ENCODE results near the gene DLG1. TPM values are rescaled to one million over a fixed set of nuclear protein-coding genes. Genes with fewer than 3 reads are reported as not detected.

The DLG1 gene
- total RNA-seq, 1 donor from 2014 or later = 62.1 TPM

- no peaks in the 10 kb centered on the region for H3K27me3 ChIP-seq (ENCODE audit: control insufficient read depth in 3 of 3, insufficient read depth in 3 of 3, low read length in 3 of 3)
- H3K9me3 ChIP-seq (ENCODE audit: control insufficient read depth in 3 of 3, low read length in 3 of 3) = no peaks in the 10 kb centered on the region
- no peak overlapping the region for H3K27ac ChIP-seq (ENCODE audit: low read depth, low read length)
- H3K4me3 ChIP-seq (ENCODE audit: low read length in 3 of 3) = no peak overlapping the region
- no peak overlapping the region for H3K9ac ChIP-seq (ENCODE audit: low read depth in 1 of 3, low read length in 3 of 3)
- H3K4me1 ChIP-seq (ENCODE audit: control insufficient read depth in 3 of 3, insufficient read depth in 3 of 3, low read length in 3 of 3) = no peaks in the 10 kb centered on the region
- no peaks in the 10 kb centered on the region for H3K36me3 ChIP-seq (ENCODE audit: control insufficient read depth in 3 of 3, insufficient read depth in 3 of 3, low read length in 3 of 3)
Measured at GRCh38 chr3:197144188-197144587, 154.2 kb downstream of the DLG1 start.

DNA sequence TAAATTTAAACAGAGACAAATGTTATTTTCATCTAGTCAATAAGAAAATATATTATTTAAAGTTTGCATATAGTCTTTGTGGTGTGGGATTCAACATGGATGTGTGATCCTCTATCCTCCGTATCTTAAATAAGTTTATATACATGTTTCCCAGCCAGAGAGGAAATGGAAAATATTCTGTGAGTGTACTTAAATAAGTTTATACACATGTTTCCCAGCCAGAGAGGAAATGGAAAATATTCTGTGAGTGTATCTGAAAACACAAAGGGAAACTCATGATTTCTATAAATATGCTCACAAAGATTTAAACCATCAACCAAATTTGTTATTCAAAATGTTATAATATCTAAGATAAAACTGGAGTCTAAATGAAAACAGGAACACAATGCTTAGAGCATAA is 158.8 kb downstream of the DLG1 start:
- Histone ChIP-seq H3K9me3 (ENCODE audit: control insufficient read depth in 3 of 3, low read length in 3 of 3) (no peaks in the 10 kb centered on the region), H3K36me3 (ENCODE audit: control insufficient read depth in 3 of 3, insufficient read depth in 3 of 3, low read length in 3 of 3) (peaks cover 10 to 23% (median 13%) of the 10 kb centered on the region in 3 donors), H3K27me3 (ENCODE audit: control insufficient read depth in 3 of 3, insufficient read depth in 3 of 3, low read length in 3 of 3) (no peaks in the 10 kb centered on the region), H3K27ac (ENCODE audit: low read depth, low read length) (no peak overlapping the region), H3K4me3 (ENCODE audit: low read length in 3 of 3) (no peak overlapping the region), H3K4me1 (ENCODE audit: control insufficient read depth in 3 of 3, insufficient read depth in 3 of 3, low read length in 3 of 3) (no peaks in the 10 kb centered on the region), H3K9ac (ENCODE audit: low read depth in 1 of 3, low read length in 3 of 3) (no peak overlapping the region)

DNA sequence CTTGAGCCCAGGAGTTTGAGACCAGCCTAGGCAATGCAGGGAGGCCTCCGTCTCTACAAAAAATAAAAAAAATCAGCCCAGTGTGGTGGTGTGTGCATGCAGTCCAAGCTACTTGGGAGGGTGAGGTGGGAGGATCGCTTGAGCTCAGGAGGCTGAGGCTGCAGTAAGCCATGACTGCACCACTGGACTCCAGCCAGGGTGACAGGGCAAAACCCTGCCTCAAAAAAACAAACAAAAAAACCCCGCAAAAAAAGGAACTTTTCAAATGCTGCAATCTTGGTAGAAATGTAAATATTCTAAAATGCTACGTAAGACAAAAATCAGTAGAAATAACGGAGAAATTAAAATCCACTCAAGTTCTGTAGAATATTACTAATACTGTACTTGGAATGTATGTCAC is 160.7 kb downstream of the DLG1 start:
- H3K27ac ChIP-seq (ENCODE audit: low read depth, low read length) = no peak overlapping the region
- H3K4me3 ChIP-seq (ENCODE audit: low read length in 3 of 3) = no peak overlapping the region
- H3K4me1 ChIP-seq (ENCODE audit: control insufficient read depth in 3 of 3, insufficient read depth in 3 of 3, low read length in 3 of 3) = no peaks in the 10 kb centered on the region
- H3K9me3 ChIP-seq (ENCODE audit: control insufficient read depth in 3 of 3, low read length in 3 of 3) = no peaks in the 10 kb centered on the region
- no peak overlapping the region for H3K9ac ChIP-seq (ENCODE audit: low read depth in 1 of 3, low read length in 3 of 3)
- H3K36me3 ChIP-seq (ENCODE audit: control insufficient read depth in 3 of 3, insufficient read depth in 3 of 3, low read length in 3 of 3) = peaks cover 10 to 25% (median 17%) of the 10 kb centered on the region in 3 donors
- no peaks in the 10 kb centered on the region for H3K27me3 ChIP-seq (ENCODE audit: control insufficient read depth in 3 of 3, insufficient read depth in 3 of 3, low read length in 3 of 3)

DNA sequence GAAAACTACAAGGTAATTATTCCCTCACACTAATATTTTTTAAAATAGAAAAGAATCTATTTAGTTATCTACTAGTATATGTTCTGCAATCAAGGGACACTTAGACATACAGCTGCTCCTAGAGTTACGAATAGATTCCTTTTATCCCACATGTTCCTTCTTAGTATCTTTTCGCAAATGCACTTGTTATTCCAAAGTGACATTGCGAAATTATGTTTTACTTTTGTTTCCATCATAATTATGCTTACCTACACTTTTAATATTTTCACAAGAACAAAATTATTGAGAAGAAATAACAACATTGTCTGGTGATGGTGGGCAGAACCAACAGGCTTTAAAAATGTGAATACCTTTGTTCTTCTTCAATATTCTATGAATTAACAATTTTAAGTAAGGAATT is 161.7 kb downstream of the DLG1 start:
- H3K9ac ChIP-seq (ENCODE audit: low read depth in 1 of 3, low read length in 3 of 3) = no peak overlapping the region
- no peaks in the 10 kb centered on the region for H3K9me3 ChIP-seq (ENCODE audit: control insufficient read depth in 3 of 3, low read length in 3 of 3)
- no peak overlapping the region for H3K4me3 ChIP-seq (ENCODE audit: low read length in 3 of 3)
- peaks cover 10 to 25% (median 17%) of the 10 kb centered on the region in 3 donors for H3K36me3 ChIP-seq (ENCODE audit: control insufficient read depth in 3 of 3, insufficient read depth in 3 of 3, low read length in 3 of 3)
- no peaks in the 10 kb centered on the region for H3K4me1 ChIP-seq (ENCODE audit: control insufficient read depth in 3 of 3, insufficient read depth in 3 of 3, low read length in 3 of 3)
- H3K27ac ChIP-seq (ENCODE audit: low read depth, low read length) = no peak overlapping the region
- H3K27me3 ChIP-seq (ENCODE audit: control insufficient read depth in 3 of 3, insufficient read depth in 3 of 3, low read length in 3 of 3) = no peaks in the 10 kb centered on the region

DNA sequence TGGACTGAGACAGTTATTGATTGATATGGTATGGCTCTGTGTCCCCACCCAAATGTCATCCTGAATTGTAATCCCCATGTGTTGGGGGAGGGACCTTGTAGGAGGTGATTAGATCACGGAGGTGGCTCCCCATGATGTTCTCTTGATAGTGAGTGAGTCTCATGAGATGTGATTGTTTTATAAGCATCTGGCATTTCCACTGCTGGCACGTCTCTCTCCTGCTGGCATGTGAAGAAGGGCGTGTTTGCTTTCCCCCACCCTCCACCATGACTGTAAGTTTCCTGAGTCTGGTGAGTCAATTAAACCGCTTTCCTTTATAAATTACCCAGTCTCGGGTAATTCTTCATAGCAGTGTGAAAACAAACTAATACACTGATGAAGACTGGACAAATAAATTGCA is 163.2 kb downstream of the DLG1 start:
- no peak overlapping the region for H3K27ac ChIP-seq (ENCODE audit: low read depth, low read length)
- peaks cover 10 to 25% (median 17%) of the 10 kb centered on the region in 3 donors for H3K36me3 ChIP-seq (ENCODE audit: control insufficient read depth in 3 of 3, insufficient read depth in 3 of 3, low read length in 3 of 3)
- H3K4me1 ChIP-seq (ENCODE audit: control insufficient read depth in 3 of 3, insufficient read depth in 3 of 3, low read length in 3 of 3) = no peaks in the 10 kb centered on the region
- no peaks in the 10 kb centered on the region for H3K9me3 ChIP-seq (ENCODE audit: control insufficient read depth in 3 of 3, low read length in 3 of 3)
- H3K9ac ChIP-seq (ENCODE audit: low read depth in 1 of 3, low read length in 3 of 3) = no peak overlapping the region
- no peak overlapping the region for H3K4me3 ChIP-seq (ENCODE audit: low read length in 3 of 3)
- no peaks in the 10 kb centered on the region for H3K27me3 ChIP-seq (ENCODE audit: control insufficient read depth in 3 of 3, insufficient read depth in 3 of 3, low read length in 3 of 3)

GRCh38 chr3:197132916-197133530 is 165.4 kb downstream of the DLG1 start:
- Histone ChIP-seq H3K9me3 (ENCODE audit: control insufficient read depth in 3 of 3, low read length in 3 of 3) (no peaks in the 10 kb centered on the region), H3K4me3 (ENCODE audit: low read length in 3 of 3) (no peak overlapping the region), H3K9ac (ENCODE audit: low read depth in 1 of 3, low read length in 3 of 3) (no peak overlapping the region), H3K27ac (ENCODE audit: low read depth, low read length) (no peak overlapping the region), H3K36me3 (ENCODE audit: control insufficient read depth in 3 of 3, insufficient read depth in 3 of 3, low read length in 3 of 3) (peaks cover 14 to 43% (median 26%) of the 10 kb centered on the region in 3 donors), H3K27me3 (ENCODE audit: control insufficient read depth in 3 of 3, insufficient read depth in 3 of 3, low read length in 3 of 3) (no peaks in the 10 kb centered on the region), H3K4me1 (ENCODE audit: control insufficient read depth in 3 of 3, insufficient read depth in 3 of 3, low read length in 3 of 3) (no peaks in the 10 kb centered on the region)

DNA sequence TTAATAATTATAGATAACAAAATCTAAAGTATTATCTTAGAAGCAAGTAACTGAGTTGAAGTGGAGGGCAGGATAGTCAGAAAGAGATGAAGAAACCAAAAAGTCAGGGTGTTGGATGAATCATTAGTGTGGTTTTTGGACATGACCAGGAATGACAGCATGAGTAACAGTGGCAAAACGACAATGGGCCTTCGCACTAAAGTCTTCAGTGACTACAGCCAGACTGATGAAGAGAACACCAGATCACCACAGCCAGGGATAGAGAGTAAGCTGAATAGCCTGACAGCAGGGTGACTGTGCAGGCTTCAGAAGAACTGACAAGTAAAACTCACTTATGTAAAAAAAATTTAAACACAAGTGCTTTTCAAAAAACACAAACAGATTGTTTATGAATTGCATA is 172.8 kb downstream of the DLG1 start:
- no peak overlapping the region for H3K27ac ChIP-seq (ENCODE audit: low read depth, low read length)
- H3K36me3 ChIP-seq (ENCODE audit: control insufficient read depth in 3 of 3, insufficient read depth in 3 of 3, low read length in 3 of 3) = peaks cover 4 to 18% (median 11%) of the 10 kb centered on the region in 3 donors
- no peaks in the 10 kb centered on the region for H3K9me3 ChIP-seq (ENCODE audit: control insufficient read depth in 3 of 3, low read length in 3 of 3)
- no peak overlapping the region for H3K4me3 ChIP-seq (ENCODE audit: low read length in 3 of 3)
- H3K9ac ChIP-seq (ENCODE audit: low read depth in 1 of 3, low read length in 3 of 3) = no peak overlapping the region
- H3K4me1 ChIP-seq (ENCODE audit: control insufficient read depth in 3 of 3, insufficient read depth in 3 of 3, low read length in 3 of 3) = no peaks in the 10 kb centered on the region
- no peaks in the 10 kb centered on the region for H3K27me3 ChIP-seq (ENCODE audit: control insufficient read depth in 3 of 3, insufficient read depth in 3 of 3, low read length in 3 of 3)

- Histone ChIP-seq H3K4me1 (ENCODE audit: control insufficient read depth in 3 of 3, insufficient read depth in 3 of 3, low read length in 3 of 3) (no peaks in the 10 kb centered on the region), H3K27me3 (ENCODE audit: control insufficient read depth in 3 of 3, insufficient read depth in 3 of 3, low read length in 3 of 3) (no peaks in the 10 kb centered on the region), H3K36me3 (ENCODE audit: control insufficient read depth in 3 of 3, insufficient read depth in 3 of 3, low read length in 3 of 3) (peaks cover 4 to 16% (median 11%) of the 10 kb centered on the region in 3 donors), H3K4me3 (ENCODE audit: low read length in 3 of 3) (no peak overlapping the region), H3K9me3 (ENCODE audit: control insufficient read depth in 3 of 3, low read length in 3 of 3) (no peaks in the 10 kb centered on the region), H3K27ac (ENCODE audit: low read depth, low read length) (no peak overlapping the region), H3K9ac (ENCODE audit: low read depth in 1 of 3, low read length in 3 of 3) (no peak overlapping the region)
Measured at GRCh38 chr3:197124713-197125112, 173.7 kb downstream of the DLG1 start.

DNA sequence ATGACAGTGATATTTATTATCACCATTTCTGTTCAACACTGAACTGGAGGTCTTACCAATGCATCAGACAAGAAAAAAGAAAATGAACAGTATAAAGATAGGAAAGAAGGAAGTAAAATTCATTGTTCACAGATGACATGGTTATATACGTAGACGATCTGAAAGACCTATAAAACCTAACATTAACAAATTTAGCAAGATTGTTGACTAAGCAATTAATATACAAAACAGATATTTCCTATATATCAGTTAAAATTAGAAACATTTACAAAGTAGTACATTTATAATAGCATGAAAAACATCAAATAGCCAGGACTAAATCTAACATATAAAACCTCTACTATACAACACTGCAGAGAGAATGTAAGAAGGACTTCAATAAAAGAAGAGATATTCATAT is 176.0 kb downstream of the DLG1 start:
- no peaks in the 10 kb centered on the region for H3K27me3 ChIP-seq (ENCODE audit: control insufficient read depth in 3 of 3, insufficient read depth in 3 of 3, low read length in 3 of 3)
- no peaks in the 10 kb centered on the region for H3K4me1 ChIP-seq (ENCODE audit: control insufficient read depth in 3 of 3, insufficient read depth in 3 of 3, low read length in 3 of 3)
- no peak overlapping the region for H3K9ac ChIP-seq (ENCODE audit: low read depth in 1 of 3, low read length in 3 of 3)
- no peak overlapping the region for H3K27ac ChIP-seq (ENCODE audit: low read depth, low read length)
- peaks cover 0 to 2% (median 0%) of the 10 kb centered on the region in 3 donors for H3K36me3 ChIP-seq (ENCODE audit: control insufficient read depth in 3 of 3, insufficient read depth in 3 of 3, low read length in 3 of 3)
- H3K9me3 ChIP-seq (ENCODE audit: control insufficient read depth in 3 of 3, low read length in 3 of 3) = no peaks in the 10 kb centered on the region
- H3K4me3 ChIP-seq (ENCODE audit: low read length in 3 of 3) = no peak overlapping the region

DNA sequence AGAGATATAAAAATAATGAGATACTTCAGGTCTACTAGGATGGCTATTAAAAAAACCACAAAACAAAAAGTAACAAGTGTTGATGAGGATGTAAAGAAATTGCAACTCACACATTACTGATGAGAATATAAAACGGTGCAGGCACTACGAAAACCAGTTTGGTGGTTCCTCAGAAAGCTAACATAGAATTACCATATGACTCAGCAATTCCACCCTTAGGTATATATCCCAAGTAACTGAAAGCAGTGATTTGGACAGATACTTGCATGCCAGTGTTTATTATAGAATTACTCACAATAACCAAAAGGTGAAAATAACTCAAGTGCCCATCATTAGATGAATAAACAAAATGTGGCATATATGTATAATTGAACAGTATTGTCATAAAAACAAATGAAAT is 181.3 kb downstream of the DLG1 start:
- no peak overlapping the region for H3K9ac ChIP-seq (ENCODE audit: low read depth in 1 of 3, low read length in 3 of 3)
- H3K27me3 ChIP-seq (ENCODE audit: control insufficient read depth in 3 of 3, insufficient read depth in 3 of 3, low read length in 3 of 3) = no peaks in the 10 kb centered on the region
- H3K9me3 ChIP-seq (ENCODE audit: control insufficient read depth in 3 of 3, low read length in 3 of 3) = no peaks in the 10 kb centered on the region
- no peaks in the 10 kb centered on the region for H3K36me3 ChIP-seq (ENCODE audit: control insufficient read depth in 3 of 3, insufficient read depth in 3 of 3, low read length in 3 of 3)
- H3K4me1 ChIP-seq (ENCODE audit: control insufficient read depth in 3 of 3, insufficient read depth in 3 of 3, low read length in 3 of 3) = no peaks in the 10 kb centered on the region
- no peak overlapping the region for H3K4me3 ChIP-seq (ENCODE audit: low read length in 3 of 3)
- H3K27ac ChIP-seq (ENCODE audit: low read depth, low read length) = no peak overlapping the region
